Measurements from ENCODE around the gene GSTM5.
"Not testable (repeated sequence)": the region's sequence is repeated elsewhere in the genome, so short reads cannot be mapped to it uniquely, and the experiment has no call there.

The GSTM5 gene

GRCh38 chr1:109762821-109763645, 51.0 kb downstream of the GSTM5 start:
- no peak for DNase-seq

- DNase-seq: no peak
Observed at GRCh38 chr1:109763646-109764415, 51.8 kb downstream of the GSTM5 start, which contains the start of gene EPS8L3. Gene EPS8L3 (minus strand): TSS chr1:109763923. CDS start chr1:109761749, 2,174 bp downstream.

GRCh38 chr1:109764561-109765482, 52.8 kb downstream of the GSTM5 start:
- no peak for DNase-seq

- no peak for DNase-seq
Observed at GRCh38 chr1:109765483-109765815, 53.4 kb downstream of the GSTM5 start.

- DNase-seq: no peak
Observed at GRCh38 chr1:109765896-109766615, 54.0 kb downstream of the GSTM5 start.

GRCh38 chr1:109766991-109767636, 55.1 kb downstream of the GSTM5 start:
- DNase-seq: not testable (repeated sequence)

All from T1000 (cell line).